GM18520 (cell line): ENCODE data around the gene OGDH.

Source experiments
- ATAC-seq: cut with Tn5 transposase; IDR thresholded peaks from one replicate; pipeline ENCODE4 v1.9.1; 2021; ENCODE audit not compliant: unreplicated experiment

The OGDH gene

DNA sequence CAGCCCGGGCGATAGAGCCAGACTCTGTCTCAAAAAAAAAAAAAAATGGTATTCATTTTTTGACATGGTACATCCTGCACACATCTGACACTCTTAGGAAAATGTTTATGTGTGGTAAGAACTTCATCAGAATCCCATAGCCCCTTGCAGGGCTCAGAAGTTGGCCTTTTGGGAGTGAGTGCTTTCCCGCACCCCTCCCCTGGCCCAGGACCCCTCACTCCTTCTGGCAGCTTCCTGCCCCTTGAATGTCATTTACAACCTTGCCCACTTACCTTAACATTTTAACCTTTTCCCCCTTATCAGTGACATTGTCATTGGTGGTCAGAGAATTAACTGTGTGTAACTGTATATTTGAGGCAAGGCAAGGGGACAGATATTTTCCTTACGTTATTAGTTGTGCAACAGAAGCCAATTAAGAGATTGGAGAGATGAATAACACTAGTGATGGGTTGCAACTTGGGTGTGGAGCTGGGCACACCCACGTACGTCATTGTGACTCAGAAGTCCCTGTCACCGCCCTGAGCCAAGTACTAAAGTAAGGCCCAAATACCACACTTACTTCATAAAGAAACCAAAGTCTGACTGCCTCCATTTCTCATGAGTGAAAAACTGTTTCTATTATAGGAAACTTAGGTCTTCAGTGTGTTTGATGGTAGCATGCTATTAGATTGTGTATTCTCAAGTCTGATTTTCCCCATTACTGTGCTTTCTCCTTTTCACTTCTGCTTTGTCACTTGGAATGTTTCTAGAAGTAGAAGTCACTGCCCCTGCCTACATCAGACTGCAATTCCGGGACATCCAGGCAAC is 31.6 kb downstream of the OGDH start:
- peak; percentile 45 for ATAC-seq

- peak; percentile 47 for ATAC-seq
These were observed 32.5 kb downstream of the OGDH start for GRCh38 chr7:44638611-44639557.

DNA sequence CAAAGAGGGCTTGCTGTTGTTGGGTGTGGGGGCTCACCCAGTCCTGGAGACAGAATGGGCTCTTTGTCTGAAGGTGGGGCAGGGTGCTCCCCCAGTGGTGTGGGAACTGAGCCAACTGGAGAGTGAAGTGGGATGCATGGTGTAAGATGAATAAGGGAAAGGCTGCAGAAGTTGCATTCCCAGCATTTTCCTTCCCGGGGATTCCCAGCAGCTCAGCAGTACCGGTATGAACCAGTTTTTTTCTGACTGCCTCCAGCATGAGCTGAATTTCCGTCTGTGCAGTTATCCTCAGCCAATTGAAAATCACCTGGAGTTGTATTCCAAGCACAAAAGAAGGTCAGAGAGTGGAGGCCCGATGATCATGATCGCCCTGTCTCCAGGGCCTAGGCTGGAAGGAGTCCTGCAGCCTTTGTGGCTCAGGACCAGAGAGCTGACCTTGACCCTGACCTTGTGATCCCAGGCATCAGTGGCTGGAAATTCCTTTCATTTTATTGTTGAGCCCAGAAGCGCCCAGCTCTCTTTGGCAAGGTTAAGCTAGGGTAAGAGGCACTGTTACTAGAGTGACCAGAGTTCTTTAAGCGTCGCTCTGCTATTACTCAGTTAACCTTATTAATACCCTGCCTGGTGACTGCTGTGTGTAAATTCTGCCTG is 33.4 kb downstream of the OGDH start:
- ATAC-seq, result no peak

DNA sequence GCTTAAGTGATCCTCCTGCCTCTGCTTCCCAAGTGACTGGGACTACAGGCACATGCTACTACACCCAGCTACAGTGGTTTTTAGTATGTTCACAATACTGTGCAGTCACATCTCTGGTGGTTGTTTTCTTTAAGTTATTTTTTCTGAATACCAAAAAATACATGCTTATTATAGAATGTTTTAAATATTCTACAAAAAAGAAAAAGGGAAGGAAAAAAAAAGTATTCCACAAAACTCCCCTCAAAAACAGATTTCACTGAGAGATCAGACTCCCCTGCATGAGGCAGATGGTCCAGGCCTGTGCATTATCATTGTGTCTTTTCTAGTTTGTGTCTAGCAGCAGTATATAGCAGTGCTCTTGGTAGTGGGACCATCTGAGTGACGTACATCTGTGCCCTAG is 36.8 kb downstream of the OGDH start:
- ATAC-seq, result no peak

DNA sequence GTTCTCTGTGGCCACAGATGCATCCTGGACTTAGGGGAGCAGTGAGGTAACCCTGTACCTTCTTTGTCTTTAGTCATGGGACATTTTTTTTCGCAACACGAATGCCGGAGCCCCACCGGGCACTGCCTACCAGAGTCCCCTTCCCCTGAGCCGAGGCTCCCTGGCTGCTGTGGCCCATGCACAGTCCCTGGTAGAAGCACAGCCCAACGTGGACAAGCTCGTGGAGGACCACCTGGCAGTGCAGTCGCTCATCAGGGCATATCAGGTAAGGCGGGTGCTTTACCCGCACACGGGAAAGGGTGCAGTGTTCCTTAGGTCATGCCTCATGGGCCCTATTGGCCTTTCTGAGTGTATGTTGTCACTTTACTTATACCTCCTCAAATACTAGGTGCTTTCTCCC is 38.8 kb downstream of the OGDH start:
- no peak for ATAC-seq

DNA sequence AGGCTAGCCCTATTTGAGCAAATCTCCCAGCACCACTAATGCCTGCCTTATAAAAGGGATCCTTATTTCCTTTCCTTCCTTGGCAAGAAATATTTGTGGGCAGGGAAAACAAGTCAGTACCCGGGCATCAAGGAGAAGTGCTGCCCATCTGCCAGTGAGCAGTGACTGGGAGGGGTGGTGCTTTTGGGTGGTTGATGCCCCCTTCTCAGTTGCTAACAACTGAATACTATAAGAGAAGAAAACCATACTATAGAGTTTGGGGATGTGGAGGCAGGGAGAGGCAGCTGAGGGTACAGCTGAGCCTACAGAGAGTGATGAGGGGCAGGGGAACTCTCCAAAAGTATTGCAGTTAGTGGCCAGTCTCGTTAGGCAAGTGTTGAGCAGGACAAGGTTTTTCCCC is 39.3 kb downstream of the OGDH start:
- no peak for ATAC-seq

- no peak for ATAC-seq
These were observed 39.9 kb downstream of the OGDH start for GRCh38 chr7:44646176-44646920.

- no peak for ATAC-seq
These were observed 40.7 kb downstream of the OGDH start for GRCh38 chr7:44646921-44647636.

DNA sequence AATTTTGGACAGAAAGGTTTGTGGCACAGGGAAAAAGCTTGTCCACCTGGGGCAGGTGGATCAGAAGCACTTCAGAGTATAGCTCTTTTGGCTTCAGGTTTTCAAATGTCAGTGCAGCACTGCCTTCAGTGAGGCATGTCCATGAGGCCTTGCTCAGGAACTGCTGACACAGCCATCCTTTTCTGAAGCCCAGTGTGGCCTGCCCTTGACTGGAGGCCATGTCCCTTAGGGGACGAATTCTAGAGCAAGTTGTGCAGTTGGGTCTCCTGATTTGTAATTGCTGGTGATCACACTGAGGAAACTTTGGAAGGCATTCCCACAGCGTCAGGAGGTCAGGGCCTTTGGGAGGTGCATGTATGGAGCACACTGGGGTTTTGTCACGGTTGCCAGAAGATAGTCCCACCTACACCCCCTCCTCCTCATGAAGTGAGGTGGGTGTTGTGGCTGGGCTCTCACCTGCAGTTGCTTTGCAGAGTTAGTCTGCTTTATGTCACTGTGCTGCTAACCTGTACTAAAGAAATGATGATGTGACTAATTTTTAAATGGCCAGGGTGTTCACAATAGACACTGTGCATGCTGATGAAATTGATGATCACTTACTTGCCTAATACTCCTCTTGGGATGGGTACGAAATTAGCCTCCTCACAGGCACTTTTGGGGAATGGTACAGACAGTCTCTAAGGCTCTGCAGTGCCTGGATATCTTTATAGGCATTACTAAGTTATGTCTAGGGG is 41.7 kb downstream of the OGDH start:
- ATAC-seq, result no peak

- ATAC-seq, result no peak
These were observed 43.8 kb downstream of the OGDH start for GRCh38 chr7:44650242-44650641.

DNA sequence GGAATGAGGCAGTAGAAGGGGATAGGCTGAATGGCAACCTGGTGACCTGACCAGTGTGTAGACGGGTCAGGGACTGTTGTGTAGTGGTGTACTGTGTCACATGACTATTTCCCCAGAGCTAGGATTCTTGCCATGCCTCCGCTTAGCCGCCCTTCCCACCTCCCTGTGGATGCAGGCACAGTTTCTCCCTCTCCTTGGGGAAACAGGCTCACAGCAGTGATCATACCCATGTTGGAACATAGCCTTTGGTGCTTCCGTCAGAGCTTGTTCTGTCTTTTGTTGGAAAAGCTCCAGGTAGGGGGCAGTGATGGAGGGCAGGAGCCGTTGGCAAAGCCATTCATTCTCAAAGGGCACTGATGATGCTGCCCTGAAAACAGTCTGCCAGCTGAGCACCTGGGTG is 44.3 kb downstream of the OGDH start:
- no peak for ATAC-seq

GRCh38 chr7:44652535-44652934 is 46.1 kb downstream of the OGDH start:
- no peak for ATAC-seq

DNA sequence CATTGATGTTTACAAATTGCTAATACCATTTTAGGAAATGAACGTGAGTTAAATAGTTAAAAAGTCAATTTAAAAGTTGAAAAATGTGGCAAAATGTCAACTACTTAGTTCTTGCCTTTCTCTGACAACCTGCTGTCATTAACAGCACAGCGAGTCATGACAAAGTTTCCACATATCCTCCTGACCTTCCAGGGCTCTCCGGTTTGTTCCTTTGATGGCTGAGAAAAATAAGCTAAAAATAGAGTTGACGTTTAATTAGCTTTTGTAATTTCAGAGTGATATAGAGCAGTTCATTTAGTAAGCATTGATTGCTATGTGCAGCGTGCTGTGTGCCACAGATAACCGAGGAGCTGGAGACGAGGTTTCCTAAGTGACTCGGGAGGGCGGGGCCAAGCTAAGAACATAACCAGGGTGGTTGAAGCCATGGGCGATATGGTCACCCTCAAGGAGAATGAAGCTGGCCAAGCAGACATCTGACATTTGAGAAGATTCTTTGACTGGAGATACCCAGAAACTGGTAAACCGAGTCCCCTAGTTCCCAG is 47.9 kb downstream of the OGDH start:
- ATAC-seq, result no peak

DNA sequence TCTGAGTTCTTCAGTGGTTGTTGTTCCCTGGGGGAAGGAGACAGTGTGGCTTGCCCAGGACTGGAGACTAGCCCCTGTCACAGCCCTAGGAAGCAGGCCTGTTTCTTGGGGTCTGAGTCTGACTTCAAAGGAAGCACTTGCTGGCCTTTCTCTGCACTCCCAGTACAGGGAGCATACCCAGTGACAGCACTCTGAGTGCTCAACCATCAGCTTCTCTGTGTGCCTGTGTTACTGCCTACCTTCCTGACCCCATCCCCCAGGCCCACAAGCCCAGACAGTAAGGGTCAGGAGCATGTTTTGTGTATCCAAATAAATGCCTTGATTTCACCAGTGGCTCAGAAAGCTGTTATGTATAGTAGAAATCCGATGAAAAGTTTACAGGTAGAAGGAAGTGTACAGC is 48.9 kb downstream of the OGDH start:
- ATAC-seq, result no peak

DNA sequence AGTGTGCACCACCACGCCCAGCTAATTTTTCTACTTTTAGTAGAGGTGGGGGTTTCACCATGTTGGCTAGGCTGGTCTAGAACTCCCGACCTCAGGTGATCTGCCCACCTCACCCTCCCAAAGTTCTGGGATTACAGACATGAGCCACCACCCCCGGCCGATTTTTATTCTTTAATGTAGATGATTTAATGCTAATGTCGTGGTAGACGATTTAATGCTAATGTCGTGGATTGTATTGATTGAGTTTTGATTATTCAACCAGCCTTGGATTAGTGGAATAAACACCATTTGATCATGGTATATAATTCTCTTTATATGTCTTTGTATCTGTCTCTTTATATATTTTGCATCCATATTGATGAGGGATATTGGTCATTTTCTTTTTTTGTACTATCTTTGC is 52.6 kb downstream of the OGDH start:
- ATAC-seq, result no peak

GRCh38 chr7:44661233-44661632 is 54.8 kb downstream of the OGDH start:
- ATAC-seq, result no peak

GRCh38 chr7:44664780-44665461 is 58.5 kb downstream of the OGDH start:
- no peak for ATAC-seq

DNA sequence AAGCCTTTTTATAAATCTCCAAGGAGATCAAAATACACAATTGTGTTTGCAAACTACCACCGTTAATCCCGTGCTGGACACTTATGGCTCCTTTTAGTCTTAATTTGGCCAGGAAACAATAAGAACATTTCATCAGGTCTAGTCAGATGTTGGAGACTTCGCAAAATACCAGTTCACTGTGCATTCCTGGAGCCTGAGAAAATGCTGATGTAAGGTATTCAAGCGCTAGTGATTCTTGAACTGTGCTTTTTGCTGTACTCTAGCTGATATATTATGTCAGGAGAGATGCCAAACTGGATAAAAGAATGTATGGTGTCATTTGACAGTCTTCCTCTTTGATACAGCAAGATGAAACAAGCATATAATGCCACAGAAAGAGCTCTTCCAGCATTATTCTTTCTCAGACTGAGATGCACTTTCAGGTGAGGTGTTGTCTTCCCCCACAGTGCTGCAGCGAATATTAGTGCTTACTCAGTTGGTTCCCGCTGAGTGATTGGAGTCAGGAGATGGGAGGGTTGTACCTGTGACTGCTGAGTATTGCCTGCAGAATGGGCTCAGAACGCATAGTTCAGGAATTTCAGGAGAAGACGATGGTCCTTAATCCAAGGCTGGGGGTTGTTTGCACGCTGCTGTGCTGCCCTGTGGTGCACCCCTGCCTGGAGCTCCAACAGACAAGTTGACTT is 59.2 kb downstream of the OGDH start:
- ATAC-seq, result no peak
